OCI-LY7 (cell line): ENCODE data around the gene BCAT1. TPM values are rescaled to one million over a fixed set of nuclear protein-coding genes. Genes with fewer than 3 reads are reported as not detected.

Experiments used
- BruUV-seq: library from RNA; stranded (reverse); fragments of 400-500 nt; replicated peaks from 2 replicates; lab custom pipeline; 2021; lab: Mats Ljungman, UMichigan
- CTCF ChIA-PET: fragments of 300-600 bp; sonication (Branson Sonifier 250); formaldehyde crosslinking; loops from one replicate; lab custom pipeline; 2022; ENCODE audit warnings: antibody characterized with exemption; ENCODE audit not compliant: unreplicated experiment; lab: Charles Lee
- POLR2A ChIA-PET: fragments of 300-600 bp; sonication (Branson Sonifier 250); formaldehyde crosslinking; loops from one replicate; lab custom pipeline; 2022; ENCODE audit warnings: antibody characterized with exemption; lab: Charles Lee
- DNase-seq: peaks from one replicate; pipeline ENCODE4 v3.0.0-alpha.2; 2015; ENCODE audit warnings: low spot score
- H2AFZ ChIP-seq: fragments of 200-600 bp; sonication (generic), shearing (Covaris generic); 2 replicates; pipeline ENCODE4 v1.6.1; 2014; ENCODE audit warnings: mild to moderate bottlenecking, antibody characterized with exemption, low read length, moderate library complexity
- H3K27ac ChIP-seq: fragments of 200-600 bp; sonication (generic); 2 replicates; pipeline ENCODE4 v1.5.1; 2014; ENCODE audit warnings: mixed run types, low read depth, mild to moderate bottlenecking, moderate library complexity, low read length, inconsistent platforms; ENCODE audit not compliant: poor library complexity, severe bottlenecking
- H3K36me3 ChIP-seq: fragments of 200-600 bp; sonication (generic); 2 replicates; pipeline ENCODE4 v1.6.1; 2014; ENCODE audit warnings: mild to moderate bottlenecking, antibody characterized with exemption, low read length, moderate library complexity, mixed read lengths; ENCODE audit not compliant: insufficient read depth
- H3K4me1 ChIP-seq: fragments of 200-600 bp; sonication (generic); 2 replicates; pipeline ENCODE4 v1.5.1; 2014; ENCODE audit warnings: mild to moderate bottlenecking, low read length; ENCODE audit not compliant: insufficient read depth, poor library complexity, severe bottlenecking
- H3K4me2 ChIP-seq: fragments of 200-600 bp; sonication (generic); 2 replicates; pipeline ENCODE4 v1.6.1; 2014; ENCODE audit warnings: mild to moderate bottlenecking, low read length
- H3K4me3 ChIP-seq: fragments of 200-600 bp; sonication (generic); 2 replicates; pipeline ENCODE4 v1.5.1; 2014; ENCODE audit warnings: mild to moderate bottlenecking, low read depth, low read length; ENCODE audit not compliant: poor library complexity, severe bottlenecking
- H3K79me2 ChIP-seq: fragments of 200-600 bp; sonication (generic); 2 replicates; pipeline ENCODE4 v1.6.1; 2016; ENCODE audit warnings: low read depth, mild to moderate bottlenecking, low read length, moderate library complexity, mixed read lengths; ENCODE audit not compliant: insufficient read depth
- H3K9me2 ChIP-seq: fragments of 200-600 bp; sonication (generic); 2 replicates; pipeline ENCODE4 v1.6.1; 2016; ENCODE audit warnings: mild to moderate bottlenecking, low read length, mixed read lengths; ENCODE audit not compliant: insufficient read depth
- H3K9me3 ChIP-seq: fragments of 200-600 bp; sonication (generic); 2 replicates; pipeline ENCODE4 v1.6.1; 2014; ENCODE audit warnings: mild to moderate bottlenecking, mixed run types, low read length, mixed read lengths
- H4K20me1 ChIP-seq: fragments of 200-600 bp; sonication (generic); 2 replicates; pipeline ENCODE4 v1.6.1; 2014; ENCODE audit warnings: mild to moderate bottlenecking, antibody characterized with exemption, low read length, moderate library complexity, mixed read lengths; ENCODE audit not compliant: insufficient read depth
- CTCF ChIP-seq: fragments of 200-600 bp; sonication (generic); conservative IDR thresholded peaks from 2 replicates; pipeline ENCODE4 v1.5.1; 2014; ENCODE audit warnings: mild to moderate bottlenecking, antibody characterized with exemption, low read length, moderate library complexity, mixed read lengths
- EZH2phosphoT487 ChIP-seq: fragments of 200-600 bp; sonication (generic); IDR thresholded peaks from 2 replicates; pipeline ENCODE4 v1.6.1; 2018; ENCODE audit warnings: low read depth, borderline replicate concordance, mild to moderate bottlenecking, mixed run types, antibody characterized with exemption, low read length, moderate library complexity, mixed read lengths
- intact Hi-C: fragments of 100-400 bp; cut with micrococcal nuclease; formaldehyde crosslinking; loops from one replicate; pipeline ENCODE4 v1.10.0; 2022; ENCODE audit not compliant: unreplicated experiment
- total RNA-seq, 2 experiments: library from RNA; depleted of rRNA in 1 of 2; stranded (reverse); fragments of >200 nt in 1 of 2; shearing (Covaris generic) in 1 of 2; gene quantifications; 2 replicates each; pipeline ENCODE4 v1.2.3, GENCODE V29; 2014 to 2022

The BCAT1 gene
- total RNA-seq, 2 experiments from 2014 or later: 121 to 207 TPM

- H3K4me3 ChIP-seq: no peak overlapping the region
- H3K27ac ChIP-seq: no peak overlapping the region
- no peak for DNase-seq
- peaks cover 12% of the 10 kb centered on the region for H3K4me1 ChIP-seq
- no peaks in the 10 kb centered on the region for H3K9me3 ChIP-seq
- no TSS peak for BruUV-seq
- ChIA-PET CTCF (no interaction called here), POLR2A (interaction anchor here (0.5 kb wide), 1 partner anchor 169 kb away, joined by 3 read pairs; no protein-coding TSS in a partner anchor)
- H3K4me2 ChIP-seq: no peak overlapping the region
- H3K9me2 ChIP-seq: no peaks in the 10 kb centered on the region
- peaks cover 84% of the 10 kb centered on the region for H3K79me2 ChIP-seq
- intact Hi-C loops: no loop called here
- peaks cover 64% of the 10 kb centered on the region for H3K36me3 ChIP-seq
- TF ChIP-seq EZH2phosphoT487 (no peak), CTCF (no peak)
- peaks cover 11% of the 10 kb centered on the region; the same call in 1 of the 2 replicates for H4K20me1 ChIP-seq
- no peak overlapping the region for H2AFZ ChIP-seq
Measured at GRCh38 chr12:24921251-24922038, 27.5 kb downstream of the BCAT1 start.

GRCh38 chr12:24920141-24920540, 28.8 kb downstream of the BCAT1 start:
- peaks cover 11% of the 10 kb centered on the region; the same call in 1 of the 2 replicates for H4K20me1 ChIP-seq
- intact Hi-C loops: no loop called here
- H3K9me2 ChIP-seq: no peaks in the 10 kb centered on the region
- DNase-seq: no peak
- H3K27ac ChIP-seq: no peak overlapping the region
- H3K4me2 ChIP-seq: no peak overlapping the region
- H3K4me1 ChIP-seq: peaks cover 12% of the 10 kb centered on the region
- no peaks in the 10 kb centered on the region for H3K9me3 ChIP-seq
- TF ChIP-seq CTCF (no peak), EZH2phosphoT487 (no peak)
- ChIA-PET CTCF (no interaction called here), POLR2A (interaction anchor here (0.5 kb wide), 1 partner anchor 111 kb away, joined by 4 read pairs; no protein-coding TSS in a partner anchor)
- H2AFZ ChIP-seq: no peak overlapping the region
- H3K36me3 ChIP-seq: peaks cover 64% of the 10 kb centered on the region
- no peak overlapping the region for H3K4me3 ChIP-seq
- peaks cover 93% of the 10 kb centered on the region for H3K79me2 ChIP-seq
- BruUV-seq: no TSS peak
